Thyroid gland (tissue), 4 donors: ENCODE data around the gene FARSA.

Experiments
- CTCF ChIP-seq, 6 experiments: fragments of 200-600 bp in 3 of 6; fragments of 450-650 bp in 3 of 6; sonication (generic) in 3 of 6; IDR thresholded peaks; one replicate each; pipeline ENCODE4 v1.5.1; 2016 to 2019; ENCODE audit warnings: antibody characterized with exemption in 6 of 6, mild to moderate bottlenecking in 2 of 6, inconsistent platforms in 1 of 6, moderate library complexity in 1 of 6
- POLR2A ChIP-seq, 2 donors: fragments of 450-650 bp; IDR thresholded peaks; one replicate each; pipeline ENCODE4 v1.6.1; 2017; ENCODE audit warnings: antibody characterized with exemption in 2 of 2, mild to moderate bottlenecking in 2 of 2, moderate library complexity in 1 of 2

GRCh38 chr19:12922959-12923358, 10.6 kb downstream of the FARSA start:
- TF ChIP-seq CTCF (IDR thresholded peaks at IDR 0.05) (no peak), POLR2A (IDR thresholded peaks at IDR 0.05) (no peak)
